H1 (cell line): ENCODE data around the gene CILP. TPM values are rescaled to one million over a fixed set of nuclear protein-coding genes. Genes with fewer than 3 reads are reported as not detected.

ENCODE experiments used
- CTCF ChIA-PET: fragments of 300-600 bp; sonication (Branson Sonifier 250); formaldehyde crosslinking; loops from one replicate; lab custom pipeline; 2021; ENCODE audit not compliant: partially characterized antibody; lab: Charles Lee
- POLR2A ChIA-PET: fragments of 300-600 bp; sonication (Branson Sonifier 250); formaldehyde crosslinking; loops from one replicate; lab custom pipeline; 2021; ENCODE audit warnings: inconsistent platforms; ENCODE audit not compliant: partially characterized antibody; lab: Charles Lee
- DNase-seq, 2 experiments: peaks; one replicate each; pipeline versions ENCODE4 v3.0.0 to v3.0.0-alpha.2; 2010 to 2022; ENCODE audit warnings: low spot score in 2 of 2, low read depth in 1 of 2, mixed read lengths in 1 of 2
- FAIRE-seq: peaks from 2 replicates; lab custom pipeline; 2011; peaks lifted over from hg19 to GRCh38; lab: Jason Lieb, UNC
- H2AFZ ChIP-seq: 2 replicates; pipeline ENCODE4 v1.8.1; 2012; ENCODE audit warnings: low read length, inconsistent platforms
- H2AK5ac ChIP-seq: 2 replicates; pipeline ENCODE4 v1.6.1; 2013; ENCODE audit warnings: low read depth, low read length
- H2BK120ac ChIP-seq: replicated peaks from 2 replicates; pipeline ENCODE3; 2013; ENCODE audit warnings: low read depth, low read length, inconsistent platforms
- H2BK12ac ChIP-seq: 2 replicates; pipeline ENCODE4 v1.6.1; 2013; ENCODE audit warnings: low read depth, low read length
- H2BK15ac ChIP-seq: 2 replicates; pipeline ENCODE4 v1.6.1; 2013; ENCODE audit warnings: low read length
- H2BK20ac ChIP-seq: 2 replicates; pipeline ENCODE4 v1.6.1; 2013; ENCODE audit warnings: low read length
- H2BK5ac ChIP-seq: 2 replicates; pipeline ENCODE4 v1.6.1; 2013; ENCODE audit warnings: low read depth, low read length
- H3K14ac ChIP-seq: 2 replicates; pipeline ENCODE4 v1.6.1; 2013; ENCODE audit warnings: inconsistent platforms; ENCODE audit not compliant: insufficient read length
- H3K18ac ChIP-seq: 2 replicates; pipeline ENCODE4 v1.6.1; 2013; ENCODE audit warnings: low read length; ENCODE audit errors: extremely low read depth
- H3K23ac ChIP-seq: 2 replicates; pipeline ENCODE4 v1.6.1; 2013; ENCODE audit warnings: inconsistent platforms; ENCODE audit not compliant: insufficient read length
- H3K23me2 ChIP-seq: 2 replicates; pipeline ENCODE4 v1.6.1; 2013; ENCODE audit warnings: low read depth, low read length
- H3K27ac ChIP-seq: 2 replicates; pipeline ENCODE4 v1.6.1; 2011; ENCODE audit warnings: low read depth, low read length, inconsistent platforms
- H3K27me3 ChIP-seq, 4 experiments: replicated peaks in 1 of 4; 1 replicate in 1 of 4; 2 replicates in 3 of 4; pipeline versions ENCODE4 v1.6.1 to v1.8.1; 2011 to 2013; ENCODE audit warnings: low read length in 3 of 4, mild to moderate bottlenecking in 3 of 4, inconsistent platforms in 2 of 4, mixed read lengths in 2 of 4, moderate library complexity in 1 of 4; ENCODE audit not compliant: control insufficient read depth in 3 of 4, insufficient read depth in 3 of 4; ENCODE audit errors: extremely low read depth in 1 of 4
- H3K36me3 ChIP-seq, 4 experiments: 2 replicates each; pipeline versions ENCODE4 v1.6.1 to v1.8.1; 2011 to 2013; ENCODE audit warnings: mild to moderate bottlenecking in 4 of 4, low read length in 3 of 4, moderate library complexity in 2 of 4, control low read depth in 1 of 4, inconsistent platforms in 1 of 4; ENCODE audit not compliant: insufficient read depth in 4 of 4, control insufficient read depth in 2 of 4
- H3K4ac ChIP-seq: replicated peaks from 2 replicates; pipeline ENCODE3; 2013; ENCODE audit warnings: low read length, low read depth, mixed read lengths, inconsistent platforms; ENCODE audit not compliant: insufficient read length
- H3K4me1 ChIP-seq, 4 experiments: replicated peaks in 1 of 4; 1 replicate in 1 of 4; 2 replicates in 3 of 4; pipeline versions ENCODE4 v1.6.1 to v1.8.1; 2011 to 2013; ENCODE audit warnings: low read length in 3 of 4, inconsistent platforms in 2 of 4, mixed read lengths in 1 of 4; ENCODE audit not compliant: insufficient read depth in 4 of 4, control insufficient read depth in 3 of 4
- H3K4me2 ChIP-seq, 2 experiments: 2 replicates each; pipeline versions ENCODE4 v1.6.1 to v1.8.1; 2011 to 2013; ENCODE audit warnings: low read depth in 2 of 2, low read length in 2 of 2, control low read depth in 1 of 2, inconsistent platforms in 1 of 2, mild to moderate bottlenecking in 1 of 2; ENCODE audit not compliant: insufficient read depth in 1 of 2
- H3K4me3 ChIP-seq, 4 experiments: fragments of 200-600, 300-600 bp in 1 of 4; sonication (generic), shearing (Covaris generic), sonication (Bioruptor Twin) in 1 of 4; 2 replicates each; pipeline versions ENCODE4 v1.5.1 to v1.8.1; 2011 to 2016; ENCODE audit warnings: low read length in 4 of 4, low read depth in 3 of 4, control low read depth in 2 of 4, inconsistent platforms in 2 of 4, mild to moderate bottlenecking in 2 of 4, mixed read lengths in 1 of 4, moderate library complexity in 1 of 4; ENCODE audit not compliant: insufficient read depth in 2 of 4; ENCODE audit errors: extremely low read depth in 1 of 4
- H3K56ac ChIP-seq: replicated peaks from 2 replicates; pipeline ENCODE3; 2013; ENCODE audit warnings: low read depth, mild to moderate bottlenecking, mixed read lengths, low read length, inconsistent platforms; ENCODE audit not compliant: insufficient read length
- H3K79me1 ChIP-seq: 2 replicates; pipeline ENCODE4 v1.6.1; 2013; ENCODE audit warnings: low read depth, low read length, control low read depth
- H3K79me2 ChIP-seq, 2 experiments: 2 replicates each; pipeline versions ENCODE4 v1.6.1 to v1.8.1; 2012 to 2013; ENCODE audit warnings: low read length in 2 of 2, mild to moderate bottlenecking in 2 of 2, inconsistent platforms in 1 of 2; ENCODE audit not compliant: insufficient read depth in 2 of 2, control insufficient read depth in 1 of 2
- H3K9ac ChIP-seq, 4 experiments: replicated peaks in 1 of 4; 1 replicate in 1 of 4; 2 replicates in 3 of 4; pipeline versions ENCODE4 v1.6.1 to v1.8.1; 2011 to 2013; ENCODE audit warnings: low read depth in 3 of 4, low read length in 3 of 4, control low read depth in 2 of 4, mild to moderate bottlenecking in 2 of 4, moderate library complexity in 2 of 4, inconsistent platforms in 1 of 4; ENCODE audit errors: extremely low read depth in 1 of 4
- H3K9me3 ChIP-seq, 2 experiments: 2 replicates each; pipeline versions ENCODE4 v1.6.1 to v1.8.1; 2012 to 2013; ENCODE audit warnings: mild to moderate bottlenecking in 2 of 2, moderate library complexity in 2 of 2, control low read depth in 1 of 2, inconsistent platforms in 1 of 2, low read depth in 1 of 2, low read length in 1 of 2, mixed read lengths in 1 of 2; ENCODE audit not compliant: insufficient read depth in 2 of 2
- H4K20me1 ChIP-seq, 2 experiments: replicated peaks in 1 of 2; 2 replicates each; pipeline versions ENCODE3 to v1.8.1; 2011 to 2013; ENCODE audit warnings: inconsistent platforms in 2 of 2, low read length in 2 of 2, mild to moderate bottlenecking in 1 of 2; ENCODE audit not compliant: insufficient read depth in 2 of 2, control insufficient read depth in 1 of 2
- H4K5ac ChIP-seq: 2 replicates; pipeline ENCODE4 v1.6.1; 2013; ENCODE audit warnings: low read length, low read depth, mixed read lengths, inconsistent platforms; ENCODE audit not compliant: insufficient read length
- H4K8ac ChIP-seq: 2 replicates; pipeline ENCODE4 v1.8.0; 2013; ENCODE audit warnings: mild to moderate bottlenecking, moderate library complexity, low read length, inconsistent platforms; ENCODE audit not compliant: insufficient read depth; ENCODE audit errors: extremely low read depth
- H4K91ac ChIP-seq: replicated peaks from 2 replicates; pipeline ENCODE3; 2013; ENCODE audit warnings: low read length, mixed read lengths, inconsistent platforms; ENCODE audit not compliant: insufficient read length
- BACH1 ChIP-seq: IDR thresholded peaks from 2 replicates; pipeline ENCODE4 v1.6.1; 2012; ENCODE audit warnings: low read length, improper control_type of control experiment
- CBX5 ChIP-seq: fragments of 300-800, 300-1000 bp; sonication (generic); IDR thresholded peaks from 2 replicates; pipeline ENCODE4 v1.7.1; 2016; ENCODE audit warnings: antibody characterized with exemption, low read length, low read depth
- CBX8 ChIP-seq: fragments of 300-800, 300-1000 bp; sonication (generic); IDR thresholded peaks from 2 replicates; pipeline ENCODE4 v1.7.1; 2016; ENCODE audit warnings: low read depth, low read length, borderline replicate concordance
- MAX ChIP-seq: IDR thresholded peaks from 2 replicates; pipeline ENCODE4 v1.6.1; 2012; ENCODE audit warnings: inconsistent platforms
- POU5F1 ChIP-seq: IDR thresholded peaks from 2 replicates; pipeline ENCODE4 v1.6.1; 2011; ENCODE audit warnings: low read depth, mild to moderate bottlenecking, low read length, moderate library complexity
- TAF1 ChIP-seq: IDR thresholded peaks from 2 replicates; pipeline ENCODE4 v1.6.1; 2011; ENCODE audit warnings: mild to moderate bottlenecking, low read depth, low read length
- WGBS, 2 experiments: shearing (Covaris generic) in 1 of 2; methylation state at CpG; one replicate each; pipeline versions ENCODE4 v1.1.6 to v1.1.7; 2013 to 2015; ENCODE audit warnings: low lambda C conversion rate in 2 of 2, mixed read lengths in 2 of 2, inconsistent platforms in 1 of 2, low coverage in 1 of 2, missing lambda C conversion rate in 1 of 2; ENCODE audit not compliant: insufficient replicate concordance in 2 of 2, insufficient coverage in 1 of 2, insufficient read length in 1 of 2; ENCODE audit errors: extremely low coverage in 1 of 2, missing lambda C conversion rate in 1 of 2; 5-methylcytosine and 5-hydroxymethylcytosine counted together
- polyA plus RNA-seq, 7 experiments: library from polyadenylated mRNA; depleted of rRNA in 3 of 7; stranded (reverse) in 5 of 7; unstranded in 2 of 7; fragments of >200 nt in 5 of 7; fragments of 200-250 nt in 2 of 7; gene quantifications; 1 replicate in 5 of 7; 2 replicates in 1 of 7; 4 replicates in 1 of 7; pipeline versions ENCODE4 v1.2.1 to v1.2.3, GENCODE V29; 2011 to 2013; ENCODE audit warnings: missing spikeins in 2 of 7, mixed read lengths in 2 of 7
- total RNA-seq: library from RNA; stranded (reverse); fragmentation: NEBNext Ultra II Directional; extraction: Animal tissue kit (Norgen Biotek cat#: 25700); gene quantifications from 2 replicates; pipeline ENCODE4 v1.2.1, GENCODE V29; 2021
- TF ChIP-seq, protein P1 (sequence below): IDR thresholded peaks from 2 replicates; pipeline ENCODE4 v1.6.1; 2012; ENCODE audit warnings: low read length, inconsistent platforms

CILP gene
- total and polyA plus RNA-seq, 2 of the 8 experiments (the other 6 are each of a cell fraction or from before 2014, with no cell fraction given), result 0.02 TPM; not detected in 1

- no peaks in the 10 kb centered on the region; a peak in 1 of 7 replicates for H3K27me3 ChIP-seq
- peaks cover 2 to 22% (median 10%) of the 10 kb centered on the region in 4 experiments; a peak in 2 of 8 replicates for H3K36me3 ChIP-seq
- H3K18ac ChIP-seq, result no peak overlapping the region
- H4K20me1 ChIP-seq, result peaks cover 2 to 4% of the 10 kb centered on the region in 2 experiments
- H3K79me1 ChIP-seq, result no peaks in the 10 kb centered on the region
- H2BK12ac ChIP-seq, result no peak overlapping the region
- H3K79me2 ChIP-seq, result no peaks in the 10 kb centered on the region; a peak in 1 of 4 replicates
- ChIA-PET POLR2A (interaction anchor here (0.7 to 1.5 kb wide), 2 partner anchors 8 to 29 kb away, joined by 3 read pairs; no protein-coding TSS in a partner anchor), CTCF (interaction anchor here (0.6 kb wide), 1 partner anchor 10 kb away, joined by 3 read pairs; no protein-coding TSS in a partner anchor)
- H3K23ac ChIP-seq, result no peak overlapping the region
- H2AFZ ChIP-seq, result no peak overlapping the region
- H3K4me3 ChIP-seq, result no peak overlapping the region
- no peak overlapping the region for H2BK15ac ChIP-seq
- H3K9ac ChIP-seq, result no peak overlapping the region
- no peaks in the 10 kb centered on the region for H3K9me3 ChIP-seq
- TF ChIP-seq BACH1 (no peak), CBX8 (no peak), POU5F1 (no peak), TAF1 (no peak), CBX5 (no peak), MAX (no peak)
- TF ChIP-seq, protein P1, sequence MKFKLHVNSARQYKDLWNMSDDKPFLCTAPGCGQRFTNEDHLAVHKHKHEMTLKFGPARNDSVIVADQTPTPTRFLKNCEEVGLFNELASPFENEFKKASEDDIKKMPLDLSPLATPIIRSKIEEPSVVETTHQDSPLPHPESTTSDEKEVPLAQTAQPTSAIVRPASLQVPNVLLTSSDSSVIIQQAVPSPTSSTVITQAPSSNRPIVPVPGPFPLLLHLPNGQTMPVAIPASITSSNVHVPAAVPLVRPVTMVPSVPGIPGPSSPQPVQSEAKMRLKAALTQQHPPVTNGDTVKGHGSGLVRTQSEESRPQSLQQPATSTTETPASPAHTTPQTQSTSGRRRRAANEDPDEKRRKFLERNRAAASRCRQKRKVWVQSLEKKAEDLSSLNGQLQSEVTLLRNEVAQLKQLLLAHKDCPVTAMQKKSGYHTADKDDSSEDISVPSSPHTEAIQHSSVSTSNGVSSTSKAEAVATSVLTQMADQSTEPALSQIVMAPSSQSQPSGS, result no peak
- H4K8ac ChIP-seq, result no peak overlapping the region
- H3K56ac ChIP-seq, result no peak overlapping the region
- H4K91ac ChIP-seq, result no peak overlapping the region
- no peak overlapping the region for H2BK5ac ChIP-seq
- H3K14ac ChIP-seq, result no peak overlapping the region
- no peak overlapping the region for H3K27ac ChIP-seq
- no peak overlapping the region for H3K4ac ChIP-seq
- 94% methylated on average over 5 of the region's 5 CpGs; no CpG with 5 or more reads in 1 of the 2 experiments for WGBS, 2 experiments
- no peak overlapping the region for H2BK20ac ChIP-seq
- DNase-seq (no peak), FAIRE-seq (no peak)
- H3K23me2 ChIP-seq, result no peaks in the 10 kb centered on the region
- no peak overlapping the region for H2AK5ac ChIP-seq
- no peaks in the 10 kb centered on the region for H3K4me1 ChIP-seq
- H4K5ac ChIP-seq, result no peak overlapping the region
- H2BK120ac ChIP-seq, result no peak overlapping the region
- no peak overlapping the region for H3K4me2 ChIP-seq
Measured at GRCh38 chr15:65172531-65172930, 38.7 kb downstream of the CILP start.
